GM21447 (cell line): ENCODE results near the gene NFKB2.

ENCODE experiments used
- ATAC-seq: cut with Tn5 transposase; IDR thresholded peaks from one replicate; pipeline ENCODE4 v1.9.1; 2021; ENCODE audit not compliant: unreplicated experiment

NFKB2 gene

GRCh38 chr10:102407425-102408130 is 12.1 kb downstream of the NFKB2 start:
- no peak for ATAC-seq

DNA sequence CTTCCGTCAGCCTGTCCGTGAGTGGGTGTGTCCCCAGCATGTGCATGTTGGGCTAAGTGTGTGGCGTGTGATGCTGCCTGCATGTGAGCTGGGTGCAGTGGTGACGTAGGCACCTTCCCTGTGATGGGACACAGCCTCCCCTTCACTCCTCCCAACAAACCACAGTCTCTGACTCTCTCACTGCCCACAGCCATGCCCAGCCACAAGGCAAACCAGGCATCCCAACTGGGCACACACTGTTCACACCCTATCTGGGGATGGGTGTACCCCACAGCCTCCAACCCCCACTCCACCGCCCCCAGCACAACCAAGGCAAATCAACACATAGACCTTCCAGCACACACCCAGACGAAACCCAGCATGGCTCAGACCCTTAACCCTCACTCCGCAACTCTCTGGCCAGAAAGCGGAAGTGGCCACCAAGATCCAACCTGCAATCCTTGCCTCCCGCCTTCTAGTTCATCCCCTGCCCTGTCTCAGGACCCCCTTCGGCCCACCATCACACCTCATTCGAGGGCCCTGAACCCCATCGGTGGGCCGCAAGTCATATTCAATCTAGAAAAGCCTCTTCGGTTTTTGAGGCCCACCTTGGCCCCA is 12.7 kb downstream of the NFKB2 start:
- no peak for ATAC-seq

- no peak for ATAC-seq
Observed at GRCh38 chr10:102408728-102409603, 13.5 kb downstream of the NFKB2 start.

DNA sequence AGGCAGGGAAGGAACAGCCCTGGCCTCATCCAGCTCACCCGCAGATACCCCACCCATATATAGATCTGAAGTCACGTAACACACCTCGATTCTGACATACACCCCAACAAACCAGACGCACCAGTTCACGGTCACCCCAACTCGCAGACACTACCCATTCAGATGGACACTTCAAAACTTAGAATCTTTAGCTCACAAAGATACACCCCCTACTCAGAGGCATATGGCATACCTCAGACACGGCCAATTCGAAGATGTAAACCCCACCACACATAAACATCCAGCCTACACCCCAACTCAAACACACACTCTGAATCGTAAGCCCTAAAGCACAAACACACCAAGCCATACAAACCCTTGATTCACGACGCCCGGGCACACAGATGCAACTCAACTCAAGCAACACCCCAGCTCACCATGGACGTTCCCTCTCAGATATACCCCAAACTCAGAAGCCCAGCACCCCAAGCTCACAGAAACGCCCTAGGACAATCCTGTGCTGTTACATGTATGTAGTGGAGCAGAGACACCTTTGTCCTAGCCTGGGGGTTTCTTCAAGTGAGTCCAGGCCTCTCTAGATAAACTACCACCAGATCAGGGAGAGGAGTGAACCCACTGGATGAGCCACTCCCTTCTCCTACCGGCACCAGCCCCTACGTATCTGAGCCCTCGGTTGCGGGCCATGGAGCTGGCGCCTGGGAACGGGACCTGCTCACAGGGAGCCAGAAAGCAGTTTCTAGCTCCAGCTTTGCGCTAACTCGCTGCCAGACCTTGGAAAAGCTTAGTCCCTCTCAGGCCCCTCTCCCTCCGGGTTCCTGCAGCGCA is 14.3 kb downstream of the NFKB2 start:
- no peak for ATAC-seq

GRCh38 chr10:102410429-102411073 is 15.0 kb downstream of the NFKB2 start:
- ATAC-seq: no peak

GRCh38 chr10:102411341-102412255 is 16.1 kb downstream of the NFKB2 start:
- no peak for ATAC-seq

DNA sequence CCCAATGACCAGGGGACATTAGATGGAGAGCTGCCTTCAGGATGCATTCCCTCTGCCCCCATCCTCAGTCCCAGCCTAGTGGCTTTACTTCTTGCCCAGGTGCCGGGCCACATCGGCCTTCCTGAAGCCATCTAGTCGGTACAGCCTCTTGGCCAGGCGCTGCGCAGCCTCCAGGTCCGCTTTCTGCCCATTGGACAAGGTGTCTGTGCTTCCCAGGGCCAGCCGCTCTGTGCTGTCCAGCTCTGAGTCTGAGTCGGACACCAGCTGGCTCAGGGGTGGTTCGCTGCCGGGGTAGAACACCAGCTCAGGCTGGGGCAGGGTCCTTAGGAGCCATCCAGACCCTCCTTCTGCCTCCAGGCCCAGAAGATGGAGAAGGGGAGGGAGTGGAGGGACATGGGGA is 16.8 kb downstream of the NFKB2 start:
- ATAC-seq: no peak

GRCh38 chr10:102413053-102413705 is 17.7 kb downstream of the NFKB2 start:
- no peak for ATAC-seq

DNA sequence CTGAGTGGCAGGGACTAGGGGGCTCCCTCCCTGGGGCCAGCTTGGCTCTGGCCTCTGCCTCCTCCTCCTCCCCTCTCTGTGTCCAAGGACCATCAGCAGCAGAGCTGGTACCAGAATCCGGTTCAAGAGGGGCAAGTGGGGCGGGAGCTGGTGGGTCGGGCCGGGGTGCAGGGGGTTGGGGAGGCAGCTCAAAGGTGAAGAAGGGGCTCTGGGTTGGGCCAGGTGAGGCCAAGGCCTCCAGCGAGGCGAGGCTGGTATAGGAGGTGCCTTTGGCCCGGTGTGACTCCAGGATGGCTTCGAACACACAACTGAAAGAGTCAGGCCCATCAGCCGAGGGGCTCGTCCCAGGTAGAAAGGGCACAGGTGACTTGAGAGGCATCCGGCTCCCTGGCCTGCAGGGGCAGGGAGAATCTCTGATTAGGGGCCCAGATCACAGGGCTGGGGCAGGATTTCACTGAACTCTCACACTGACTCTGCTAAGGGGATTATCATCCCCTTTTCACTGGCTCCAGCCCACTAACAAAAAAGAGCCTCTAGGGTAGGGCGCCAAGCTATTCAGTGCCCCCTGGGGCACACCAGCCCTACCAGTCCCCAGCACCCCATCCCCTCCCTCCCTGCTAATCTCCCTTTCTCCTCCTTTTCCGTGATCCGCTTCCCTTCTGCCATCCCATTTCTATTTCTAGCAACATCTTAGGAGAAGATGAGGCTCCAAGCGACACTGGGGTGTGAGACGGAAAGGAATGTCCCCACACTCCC is 18.5 kb downstream of the NFKB2 start:
- no peak for ATAC-seq

GRCh38 chr10:102414749-102415148 is 19.2 kb downstream of the NFKB2 start:
- no peak for ATAC-seq

- no peak for ATAC-seq
Observed at GRCh38 chr10:102416283-102416682, 20.8 kb downstream of the NFKB2 start.

DNA sequence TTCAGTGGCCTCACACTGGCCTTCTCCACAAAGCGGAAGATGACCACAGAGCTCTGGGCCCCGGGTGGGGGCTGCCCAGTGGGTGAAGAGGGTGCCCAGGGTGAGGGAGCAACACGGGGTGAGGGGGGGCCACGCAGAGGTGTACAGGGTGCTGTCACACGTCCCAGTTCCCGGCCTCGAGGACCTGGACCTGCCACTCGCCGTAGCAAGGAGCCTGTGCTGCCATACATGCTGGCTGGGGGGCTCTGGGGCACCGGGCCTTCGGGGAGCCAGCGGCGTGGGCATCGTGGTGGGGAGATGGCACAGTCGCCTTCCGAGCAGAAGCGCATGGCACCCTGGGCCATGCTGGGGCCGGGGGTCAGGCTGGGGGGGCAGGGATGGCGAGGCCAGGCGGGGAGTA is 21.2 kb downstream of the NFKB2 start:
- no peak for ATAC-seq

- ATAC-seq: no peak
Observed at GRCh38 chr10:102418622-102419268, 23.2 kb downstream of the NFKB2 start, which contains the start of gene PSD. TSS of gene PSD (minus strand) at chr10:102418785. CDS start at chr10:102417038, 1,747 bp downstream.

DNA sequence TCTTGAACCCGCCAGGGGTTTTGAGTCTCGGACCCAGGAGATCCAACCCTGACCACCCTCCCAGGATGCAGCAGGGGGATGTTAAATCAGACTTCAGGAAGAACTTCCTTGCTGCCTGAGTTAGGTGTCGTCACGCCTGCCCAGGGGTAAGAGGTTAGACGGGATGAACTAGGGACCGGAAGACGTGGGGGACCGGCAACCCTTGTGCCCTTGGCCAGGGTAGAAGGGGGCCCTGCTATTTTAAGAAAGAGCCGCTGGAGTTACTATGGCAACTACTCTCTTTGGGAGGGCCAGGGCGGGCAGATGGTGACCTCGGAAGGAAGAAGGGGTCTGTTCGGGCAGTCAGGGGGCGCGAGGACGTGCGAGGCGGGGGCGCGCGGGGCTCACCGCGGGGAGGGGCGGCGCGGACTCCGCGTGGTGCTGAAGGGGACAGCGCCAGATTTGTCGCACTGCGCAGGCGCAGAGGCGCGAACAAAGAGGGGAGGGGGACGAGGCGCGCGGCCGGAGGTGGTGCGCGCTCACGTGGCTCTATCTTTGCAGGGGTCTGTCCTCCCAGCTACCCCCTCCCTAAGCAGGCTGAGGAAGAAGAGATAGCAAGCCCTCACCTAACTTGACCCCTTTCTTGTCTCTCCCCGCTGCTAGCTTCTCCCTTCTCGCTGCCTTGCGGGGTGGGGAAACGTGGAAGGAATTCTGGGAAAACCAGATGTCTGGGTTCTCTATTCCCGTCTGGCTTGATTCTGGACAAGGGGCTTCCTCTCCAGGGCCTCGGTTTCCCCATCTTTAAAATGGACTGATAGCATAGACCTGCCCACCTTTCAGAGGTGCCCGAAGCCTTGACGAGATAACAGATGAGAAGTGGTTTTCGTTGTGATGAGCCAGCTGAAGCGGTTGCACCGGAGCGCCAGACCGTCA is 24.0 kb downstream of the NFKB2 start:
- no peak for ATAC-seq

GRCh38 chr10:102420181-102420713 is 24.7 kb downstream of the NFKB2 start:
- no peak for ATAC-seq
